HEK293T (cell line): ENCODE measurements around the gene USP49.

Experiments
- ARNT ChIP-seq: fragments of 450-650 bp; IDR thresholded peaks from 2 replicates; pipeline ENCODE4 v1.6.1; 2017; ENCODE audit warnings: mild to moderate bottlenecking
- FOXA1 ChIP-seq: fragments of 450-650 bp; IDR thresholded peaks from 2 replicates; pipeline ENCODE4 v1.6.1; 2016; ENCODE audit warnings: mild to moderate bottlenecking
- HDGF ChIP-seq: fragments of 450-650 bp; IDR thresholded peaks from 2 replicates; pipeline ENCODE4 v1.6.1; 2017; ENCODE audit warnings: antibody characterized with exemption, borderline replicate concordance

DNA sequence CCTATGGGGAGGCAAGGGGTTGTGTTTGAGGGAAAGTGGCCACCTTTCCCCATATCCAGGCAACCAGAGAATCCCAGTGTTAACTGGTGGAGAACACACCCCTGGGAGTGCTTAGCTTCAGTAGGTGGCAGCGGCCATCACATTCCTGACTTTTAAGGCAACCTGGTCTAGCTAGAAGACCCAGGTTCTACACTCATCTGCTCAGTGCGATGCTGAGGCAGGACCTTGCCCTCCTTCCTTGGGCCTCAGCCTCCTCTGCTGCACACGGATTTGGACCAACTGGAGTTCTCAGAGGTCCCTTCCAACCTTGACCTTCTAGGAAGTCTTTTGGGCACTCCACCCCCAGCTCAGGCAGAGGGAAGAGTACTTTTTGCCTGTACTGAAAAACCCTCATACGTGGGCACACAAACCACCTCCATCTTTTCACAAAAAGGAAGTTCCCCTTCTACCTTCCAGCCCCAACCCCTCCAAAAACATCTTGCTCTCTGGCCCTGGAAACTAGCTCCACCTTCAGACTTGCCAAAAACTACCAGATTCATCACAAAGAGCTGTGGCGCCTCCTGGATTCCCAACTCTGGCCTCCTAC is 43.5 kb upstream of the USP49 start:
- TF ChIP-seq FOXA1, result no peak
- no peak for TF ChIP-seq ARNT
- no peak for TF ChIP-seq HDGF
